ENCODE data around the gene BRPF3.

Gene BRPF3

DNA sequence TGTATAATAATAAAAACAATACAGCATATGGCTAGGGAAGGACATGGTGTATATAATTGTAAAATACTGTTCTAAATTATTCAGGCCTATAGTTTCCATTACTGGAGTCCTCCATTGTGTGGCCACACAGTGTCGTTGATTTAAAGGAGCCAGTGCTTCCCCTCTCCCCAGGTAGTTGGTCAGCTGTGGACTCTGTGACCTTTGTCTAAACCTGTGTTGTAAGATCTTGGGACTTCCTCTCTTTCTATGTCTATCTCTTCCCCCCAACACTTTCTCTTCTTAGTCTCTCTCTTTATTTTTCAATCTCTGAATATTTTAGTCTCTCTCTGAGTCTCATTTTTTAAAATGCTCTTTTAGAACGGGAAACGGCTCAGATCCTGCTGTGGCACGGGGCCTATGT, 35.6 kb downstream of the BRPF3 start:
- no peak for TF ChIP-seq ZFX (IDR thresholded peaks at IDR 0.05)
- TF ChIP-seq, protein P1, sequence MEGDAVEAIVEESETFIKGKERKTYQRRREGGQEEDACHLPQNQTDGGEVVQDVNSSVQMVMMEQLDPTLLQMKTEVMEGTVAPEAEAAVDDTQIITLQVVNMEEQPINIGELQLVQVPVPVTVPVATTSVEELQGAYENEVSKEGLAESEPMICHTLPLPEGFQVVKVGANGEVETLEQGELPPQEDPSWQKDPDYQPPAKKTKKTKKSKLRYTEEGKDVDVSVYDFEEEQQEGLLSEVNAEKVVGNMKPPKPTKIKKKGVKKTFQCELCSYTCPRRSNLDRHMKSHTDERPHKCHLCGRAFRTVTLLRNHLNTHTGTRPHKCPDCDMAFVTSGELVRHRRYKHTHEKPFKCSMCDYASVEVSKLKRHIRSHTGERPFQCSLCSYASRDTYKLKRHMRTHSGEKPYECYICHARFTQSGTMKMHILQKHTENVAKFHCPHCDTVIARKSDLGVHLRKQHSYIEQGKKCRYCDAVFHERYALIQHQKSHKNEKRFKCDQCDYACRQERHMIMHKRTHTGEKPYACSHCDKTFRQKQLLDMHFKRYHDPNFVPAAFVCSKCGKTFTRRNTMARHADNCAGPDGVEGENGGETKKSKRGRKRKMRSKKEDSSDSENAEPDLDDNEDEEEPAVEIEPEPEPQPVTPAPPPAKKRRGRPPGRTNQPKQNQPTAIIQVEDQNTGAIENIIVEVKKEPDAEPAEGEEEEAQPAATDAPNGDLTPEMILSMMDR (conservative IDR thresholded peaks at IDR 0.05) = no peak
- H3K27ac ChIP-seq = no peak overlapping the region

DNA sequence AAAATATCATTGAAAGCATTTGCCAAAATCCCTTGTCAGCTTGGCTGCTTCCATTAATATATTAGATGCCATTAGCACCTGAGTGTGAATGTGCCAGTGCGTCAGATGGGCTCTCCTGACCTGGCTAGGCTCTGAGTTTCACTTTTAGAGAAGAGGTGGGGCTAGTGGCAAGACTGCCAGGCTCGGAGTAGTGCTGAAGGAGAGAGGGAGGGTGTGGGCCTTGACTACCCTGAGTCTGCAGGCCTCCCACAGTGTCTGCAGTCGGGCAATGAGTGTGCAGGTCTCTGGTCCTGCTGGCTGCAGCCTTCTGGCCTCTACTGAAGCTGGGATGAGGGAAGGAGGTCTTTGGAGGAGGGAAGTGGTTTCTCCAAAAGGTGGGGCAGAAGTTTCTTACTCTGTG, 38.8 kb downstream of the BRPF3 start:
- TF ChIP-seq, protein P1 (conservative IDR thresholded peaks at IDR 0.05) = no peak
- no peak for TF ChIP-seq ZFX (IDR thresholded peaks at IDR 0.05)
- H3K27ac ChIP-seq = no peak overlapping the region

DNA sequence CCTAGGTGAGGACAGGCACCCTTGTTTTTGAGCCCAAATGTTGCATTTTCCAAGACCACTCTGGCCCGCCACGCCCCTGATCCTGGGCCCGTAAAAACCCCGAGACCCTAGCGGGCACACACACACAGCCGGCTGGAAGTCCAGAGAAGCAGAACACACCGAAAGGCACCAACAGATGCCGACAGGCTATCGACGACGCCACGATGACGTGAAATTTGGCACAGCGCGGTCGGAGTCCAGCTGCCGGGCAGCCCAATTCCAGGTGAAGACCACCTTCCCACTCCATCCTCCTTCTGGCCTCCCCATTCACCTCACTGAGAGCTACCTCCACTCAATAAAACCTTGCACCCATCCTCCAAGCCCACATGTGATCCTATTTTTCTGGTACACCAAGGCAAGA, 39.3 kb downstream of the BRPF3 start:
- H3K27ac ChIP-seq = no peak overlapping the region
- TF ChIP-seq, protein P1 (conservative IDR thresholded peaks at IDR 0.05) = no peak
- no peak for TF ChIP-seq ZFX (IDR thresholded peaks at IDR 0.05)

DNA sequence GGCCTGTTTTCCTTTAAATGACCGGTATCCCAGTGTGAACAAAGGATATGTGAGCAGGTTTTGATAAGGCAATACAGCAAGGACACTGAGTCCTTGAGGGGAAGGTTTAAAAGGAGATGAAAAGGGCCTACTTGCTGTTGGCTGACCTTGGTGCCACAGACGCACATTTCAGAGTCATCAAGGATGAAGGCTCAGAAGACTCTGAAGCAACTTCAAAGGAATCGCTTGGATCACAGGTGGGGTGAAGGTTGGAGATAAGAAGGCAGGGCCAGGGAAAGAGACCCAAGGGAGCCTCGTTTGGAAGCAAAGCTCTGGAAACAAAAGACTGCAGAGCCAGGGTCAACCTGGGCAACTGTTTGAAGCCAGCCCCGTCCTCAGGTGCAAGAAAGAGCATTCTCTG, 43.2 kb downstream of the BRPF3 start:
- no peak for TF ChIP-seq ZFX (IDR thresholded peaks at IDR 0.05)
- TF ChIP-seq, protein P1 (conservative IDR thresholded peaks at IDR 0.05) = no peak
- H3K27ac ChIP-seq = no peak overlapping the region

DNA sequence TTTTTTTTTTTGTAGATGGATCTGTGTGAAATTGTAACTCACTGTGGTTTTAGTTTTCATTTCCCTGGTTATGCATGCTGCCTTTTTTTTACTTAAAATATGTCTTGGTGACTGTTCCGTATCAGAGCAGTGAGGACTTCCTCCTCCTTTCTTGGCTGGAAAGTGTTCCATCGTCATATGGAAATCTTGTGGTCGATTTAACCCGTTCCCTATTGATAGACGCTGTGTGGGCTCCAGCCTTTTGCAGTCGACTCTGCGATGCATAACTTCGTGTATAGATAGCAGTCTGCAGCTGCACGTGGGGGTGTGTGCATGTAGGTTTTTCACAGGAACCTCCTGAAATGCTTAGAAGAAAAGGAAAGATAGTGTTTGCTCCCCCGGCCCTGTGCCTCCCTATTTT, 45.2 kb downstream of the BRPF3 start:
- TF ChIP-seq, protein P1 (conservative IDR thresholded peaks at IDR 0.05) = no peak
- TF ChIP-seq ZFX (IDR thresholded peaks at IDR 0.05) = no peak
- no peak overlapping the region for H3K27ac ChIP-seq

DNA sequence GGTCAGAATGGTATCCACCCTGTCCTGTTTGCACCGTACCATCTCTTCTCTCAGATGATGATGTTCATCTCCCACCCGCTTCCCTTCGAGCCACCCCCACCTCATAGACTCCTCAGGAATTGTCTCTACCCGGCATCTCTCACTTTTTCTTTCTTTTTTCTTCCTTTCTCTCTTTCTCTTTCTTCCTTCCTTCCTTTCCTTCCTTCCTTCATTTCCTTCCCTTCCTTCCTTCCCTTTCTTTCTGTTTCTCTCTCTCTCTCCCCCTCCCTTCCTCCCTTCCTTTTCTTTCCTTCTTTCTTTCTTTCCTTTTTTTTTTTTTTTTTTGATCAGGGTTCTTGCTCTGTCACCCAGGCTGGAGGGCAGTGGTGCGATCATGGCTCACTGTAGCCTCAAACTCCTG, 45.6 kb downstream of the BRPF3 start:
- TF ChIP-seq, protein P1 (conservative IDR thresholded peaks at IDR 0.05) = no peak
- no peak for TF ChIP-seq ZFX (IDR thresholded peaks at IDR 0.05)
- no peak overlapping the region for H3K27ac ChIP-seq

DNA sequence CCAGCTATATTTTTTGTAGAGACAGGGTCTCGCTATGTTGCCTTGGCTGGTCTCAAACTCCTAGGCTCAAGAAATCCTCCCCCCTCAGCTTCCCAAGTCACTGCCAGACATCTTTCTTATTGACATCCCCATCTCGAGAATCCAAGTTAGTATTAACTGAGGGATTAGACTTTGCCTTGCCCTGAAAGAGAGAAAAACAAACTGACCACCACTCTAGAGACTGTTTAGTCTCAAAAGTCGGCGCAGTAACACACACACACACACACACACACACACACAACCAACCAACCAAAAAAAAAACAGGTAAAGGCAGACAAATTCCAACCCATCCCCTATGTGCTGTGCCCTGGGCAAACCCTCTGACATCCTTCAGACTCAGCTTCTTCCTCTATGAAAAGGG, 46.1 kb downstream of the BRPF3 start:
- H3K27ac ChIP-seq = no peak overlapping the region
- TF ChIP-seq, protein P1 (conservative IDR thresholded peaks at IDR 0.05) = no peak
- no peak for TF ChIP-seq ZFX (IDR thresholded peaks at IDR 0.05)
